A673 (cell line): ENCODE results near the gene KCNMA1.

Experiments used
- EZH2 ChIP-seq: fragments of 200-600 bp; sonication (generic); IDR thresholded peaks from 2 replicates; pipeline ENCODE4 v1.6.1; 2017; ENCODE audit warnings: borderline replicate concordance, low read depth, mild to moderate bottlenecking, mixed read lengths, antibody characterized with exemption, low read length; ENCODE audit not compliant: poor library complexity, severe bottlenecking
- TF ChIP-seq, protein P1 (sequence below): fragments of 300-800, 200-600 bp; sonication (generic); conservative IDR thresholded peaks from 2 replicates; pipeline ENCODE4 v1.5.1; 2017; ENCODE audit warnings: low read depth, mild to moderate bottlenecking, antibody characterized with exemption, low read length, moderate library complexity, mixed read lengths

DNA sequence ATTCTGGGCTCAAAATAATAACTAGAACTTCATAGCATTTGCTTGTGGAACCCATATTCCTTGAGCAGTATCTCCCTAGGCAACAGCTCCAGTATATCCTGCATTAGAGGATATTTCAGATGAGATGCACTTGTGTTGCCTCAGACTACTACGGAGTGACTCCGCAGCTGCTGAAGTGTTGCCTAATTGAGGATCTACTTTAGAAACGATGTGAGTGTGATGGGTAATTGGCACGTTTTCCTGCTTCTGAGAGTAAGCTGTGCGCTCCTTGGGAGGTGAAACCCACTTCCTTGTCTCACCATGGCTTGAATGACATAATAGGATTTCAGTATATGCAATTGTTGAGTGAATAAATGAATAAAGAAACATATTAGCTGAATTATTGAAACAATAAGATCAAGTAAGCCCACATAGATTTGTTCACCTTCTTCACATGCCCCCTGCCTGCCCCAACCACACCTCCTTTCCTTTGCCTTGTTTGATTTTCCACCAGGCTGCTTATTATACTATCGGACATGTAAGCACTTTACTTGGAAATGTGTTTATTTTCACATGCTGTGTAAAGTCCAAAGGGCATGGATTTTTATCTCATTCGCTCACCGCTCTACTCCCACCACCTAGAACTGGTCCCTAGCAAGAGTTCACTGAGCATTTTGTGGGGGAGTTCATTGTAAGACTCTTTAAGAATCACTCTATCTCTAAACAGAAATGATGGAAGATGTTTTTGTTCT lies 303.8 kb downstream of the KCNMA1 start:
- TF ChIP-seq, protein P1, sequence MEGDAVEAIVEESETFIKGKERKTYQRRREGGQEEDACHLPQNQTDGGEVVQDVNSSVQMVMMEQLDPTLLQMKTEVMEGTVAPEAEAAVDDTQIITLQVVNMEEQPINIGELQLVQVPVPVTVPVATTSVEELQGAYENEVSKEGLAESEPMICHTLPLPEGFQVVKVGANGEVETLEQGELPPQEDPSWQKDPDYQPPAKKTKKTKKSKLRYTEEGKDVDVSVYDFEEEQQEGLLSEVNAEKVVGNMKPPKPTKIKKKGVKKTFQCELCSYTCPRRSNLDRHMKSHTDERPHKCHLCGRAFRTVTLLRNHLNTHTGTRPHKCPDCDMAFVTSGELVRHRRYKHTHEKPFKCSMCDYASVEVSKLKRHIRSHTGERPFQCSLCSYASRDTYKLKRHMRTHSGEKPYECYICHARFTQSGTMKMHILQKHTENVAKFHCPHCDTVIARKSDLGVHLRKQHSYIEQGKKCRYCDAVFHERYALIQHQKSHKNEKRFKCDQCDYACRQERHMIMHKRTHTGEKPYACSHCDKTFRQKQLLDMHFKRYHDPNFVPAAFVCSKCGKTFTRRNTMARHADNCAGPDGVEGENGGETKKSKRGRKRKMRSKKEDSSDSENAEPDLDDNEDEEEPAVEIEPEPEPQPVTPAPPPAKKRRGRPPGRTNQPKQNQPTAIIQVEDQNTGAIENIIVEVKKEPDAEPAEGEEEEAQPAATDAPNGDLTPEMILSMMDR: no peak
- TF ChIP-seq EZH2: no peak
